Smooth muscle cell (in vitro differentiated cells): ENCODE results near the gene ANGPTL2. TPM values are rescaled to one million over a fixed set of nuclear protein-coding genes. Genes with fewer than 3 reads are reported as not detected.

Experiments
- DNase-seq: peaks from one replicate; lab custom pipeline; 2025; ENCODE audit not compliant: unreplicated experiment; lab: John Stamatoyannopoulos, UW
- H2AFZ ChIP-seq: fragments of 200-600 bp; sonication (generic); 2 replicates; pipeline ENCODE4 v1.6.0; 2016; ENCODE audit warnings: antibody characterized with exemption, low read depth, mild to moderate bottlenecking
- H3F3A ChIP-seq: fragments of 200-600 bp; sonication (generic); 2 replicates; pipeline ENCODE4 v1.6.0; 2017; ENCODE audit warnings: antibody characterized with exemption, low read depth
- H3K27ac ChIP-seq: fragments of 200-600 bp; sonication (generic); 2 replicates; pipeline ENCODE4 v1.5.1; 2016; ENCODE audit warnings: low read depth, mild to moderate bottlenecking
- H3K27me3 ChIP-seq: fragments of 200-600 bp; sonication (generic); 2 replicates; pipeline ENCODE4 v1.6.1; 2016; ENCODE audit warnings: low read depth, mild to moderate bottlenecking
- H3K36me3 ChIP-seq: fragments of 200-600 bp; sonication (generic); 2 replicates; pipeline ENCODE4 v1.5.1; 2016; ENCODE audit warnings: low read depth
- H3K4me1 ChIP-seq: fragments of 200-600 bp; sonication (generic); 2 replicates; pipeline ENCODE4 v1.5.1; 2016; ENCODE audit warnings: low read depth
- H3K4me2 ChIP-seq: fragments of 200-600 bp; sonication (generic); 2 replicates; pipeline ENCODE4 v1.6.0; 2016; ENCODE audit warnings: mild to moderate bottlenecking
- H3K4me3 ChIP-seq: fragments of 200-600 bp; sonication (generic); 2 replicates; pipeline ENCODE4 v1.5.1; 2016; ENCODE audit warnings: mild to moderate bottlenecking
- H3K79me2 ChIP-seq: fragments of 200-600 bp; sonication (generic); 2 replicates; pipeline ENCODE4 v1.6.0; 2016; ENCODE audit warnings: low read depth, mild to moderate bottlenecking
- H3K9ac ChIP-seq: fragments of 200-600 bp; sonication (generic); 2 replicates; pipeline ENCODE4 v1.6.0; 2016; ENCODE audit warnings: low read depth
- H3K9me3 ChIP-seq: fragments of 200-600 bp; sonication (generic); replicated peaks from 2 replicates; pipeline ENCODE4 v1.5.1; 2016; ENCODE audit warnings: low read depth
- H4K20me1 ChIP-seq: fragments of 200-600 bp; sonication (generic); 2 replicates; pipeline ENCODE4 v1.6.0; 2016; ENCODE audit warnings: low read depth
- WGBS: methylation state at CpG from one replicate; pipeline ENCODE4 v1.1.7; 2016; ENCODE audit warnings: low lambda C conversion rate; 5-methylcytosine and 5-hydroxymethylcytosine counted together
- polyA plus RNA-seq: library from polyadenylated mRNA; unstranded; fragments of >200 nt; fragmentation: Nextera tagmentation; extraction: Ambion mirVana; gene quantifications from 2 replicates; pipeline ENCODE4 v1.2.1, GENCODE V29; 2016
- total RNA-seq: library from RNA; depleted of rRNA; stranded (reverse); fragments of >200 nt; gene quantifications from 2 replicates; pipeline ENCODE4 v1.2.3, GENCODE V29; 2014
- TF ChIP-seq, protein P1 (sequence below): fragments of 200-600 bp; sonication (generic); IDR thresholded peaks from 2 replicates; pipeline ENCODE4 v1.5.1; 2017; ENCODE audit warnings: borderline replicate concordance, mild to moderate bottlenecking, antibody characterized with exemption; ENCODE audit not compliant: insufficient read depth, poor library complexity, severe bottlenecking

The ANGPTL2 gene
- total and polyA plus RNA-seq, 2 experiments from 2014 or later, result 16.1 to 18.7 TPM

DNA sequence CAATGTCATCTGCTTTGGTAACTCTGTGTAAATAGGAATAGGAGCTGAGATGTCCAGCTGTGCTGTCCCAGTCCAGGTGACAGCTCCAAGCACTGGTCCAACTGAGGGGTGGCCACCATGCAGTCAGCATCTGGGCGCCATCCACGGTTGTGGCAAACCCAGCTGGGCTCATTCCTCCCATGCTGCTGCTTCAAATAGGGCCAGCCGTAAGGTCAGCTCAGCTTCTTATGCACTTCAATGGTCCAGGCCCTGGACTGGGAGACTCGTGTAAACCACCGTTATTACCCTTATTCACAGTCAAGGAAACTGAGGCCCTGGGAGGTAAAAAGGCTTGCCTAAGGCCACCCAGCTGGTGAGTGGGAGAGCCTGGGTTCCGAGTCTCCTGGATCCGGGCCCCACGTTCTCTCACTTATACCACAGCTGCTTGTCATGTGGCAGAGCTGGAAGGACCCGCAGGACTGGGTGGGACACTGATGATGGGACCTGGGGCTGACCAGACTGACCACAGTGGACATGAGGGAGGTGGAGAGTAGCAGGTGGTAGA is 38.7 kb upstream of the ANGPTL2 start:
- H3K9me3 ChIP-seq, result no peaks in the 10 kb centered on the region
- no peak for DNase-seq
- H3F3A ChIP-seq, result peaks cover 3% of the 10 kb centered on the region
- H3K4me1 ChIP-seq, result peaks cover 19% of the 10 kb centered on the region
- H2AFZ ChIP-seq, result no peak overlapping the region
- H3K4me3 ChIP-seq, result no peak overlapping the region
- no peak overlapping the region for H3K9ac ChIP-seq
- WGBS, result 96% methylated on average over 9 of the region's 9 CpGs
- no peaks in the 10 kb centered on the region for H3K79me2 ChIP-seq
- TF ChIP-seq, protein P1, sequence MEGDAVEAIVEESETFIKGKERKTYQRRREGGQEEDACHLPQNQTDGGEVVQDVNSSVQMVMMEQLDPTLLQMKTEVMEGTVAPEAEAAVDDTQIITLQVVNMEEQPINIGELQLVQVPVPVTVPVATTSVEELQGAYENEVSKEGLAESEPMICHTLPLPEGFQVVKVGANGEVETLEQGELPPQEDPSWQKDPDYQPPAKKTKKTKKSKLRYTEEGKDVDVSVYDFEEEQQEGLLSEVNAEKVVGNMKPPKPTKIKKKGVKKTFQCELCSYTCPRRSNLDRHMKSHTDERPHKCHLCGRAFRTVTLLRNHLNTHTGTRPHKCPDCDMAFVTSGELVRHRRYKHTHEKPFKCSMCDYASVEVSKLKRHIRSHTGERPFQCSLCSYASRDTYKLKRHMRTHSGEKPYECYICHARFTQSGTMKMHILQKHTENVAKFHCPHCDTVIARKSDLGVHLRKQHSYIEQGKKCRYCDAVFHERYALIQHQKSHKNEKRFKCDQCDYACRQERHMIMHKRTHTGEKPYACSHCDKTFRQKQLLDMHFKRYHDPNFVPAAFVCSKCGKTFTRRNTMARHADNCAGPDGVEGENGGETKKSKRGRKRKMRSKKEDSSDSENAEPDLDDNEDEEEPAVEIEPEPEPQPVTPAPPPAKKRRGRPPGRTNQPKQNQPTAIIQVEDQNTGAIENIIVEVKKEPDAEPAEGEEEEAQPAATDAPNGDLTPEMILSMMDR, result no peak
- no peak overlapping the region for H3K27ac ChIP-seq
- no peak overlapping the region for H3K4me2 ChIP-seq
- H3K36me3 ChIP-seq, result no peaks in the 10 kb centered on the region
- H4K20me1 ChIP-seq, result no peaks in the 10 kb centered on the region
- no peaks in the 10 kb centered on the region for H3K27me3 ChIP-seq

DNA sequence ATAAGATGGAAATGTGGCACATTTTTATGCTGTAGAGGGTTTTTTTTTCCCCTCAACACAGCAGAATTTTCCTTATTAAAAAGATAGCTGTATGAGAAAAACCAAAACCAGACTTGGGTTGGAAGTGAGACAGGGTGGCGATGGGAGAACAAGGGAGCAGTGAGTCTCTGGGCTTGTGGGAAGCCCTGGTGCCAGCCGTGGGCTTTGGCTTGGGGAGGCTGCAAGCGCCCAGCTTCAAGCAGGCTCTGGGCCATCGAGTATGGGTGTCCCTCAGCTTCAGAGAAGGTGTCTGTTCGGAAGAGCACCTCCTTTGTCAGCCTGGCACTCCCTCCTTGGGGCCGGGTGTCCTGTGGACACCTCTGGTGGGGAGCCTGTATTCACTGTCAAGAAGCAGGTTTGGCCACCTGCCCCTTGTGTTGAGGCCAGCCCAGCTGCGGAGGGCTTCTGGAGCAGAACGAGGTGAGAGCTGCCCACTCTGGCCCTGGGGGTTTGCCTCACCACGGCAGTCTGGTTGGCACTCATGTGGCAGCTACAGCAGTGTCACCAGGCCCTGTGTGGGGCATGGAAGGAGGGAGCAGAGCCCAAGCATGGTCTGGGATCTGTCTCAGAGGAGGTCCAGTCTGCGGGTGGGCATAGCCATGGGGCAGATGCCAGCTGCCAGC is 37.6 kb upstream of the ANGPTL2 start:
- H4K20me1 ChIP-seq, result no peaks in the 10 kb centered on the region
- no peak overlapping the region for H3K4me2 ChIP-seq
- peak overlapping the region; percentile 48 for H3K9ac ChIP-seq
- peak overlapping the region; percentile 18 for H3K27ac ChIP-seq
- H3F3A ChIP-seq, result peaks cover 3% of the 10 kb centered on the region
- H3K36me3 ChIP-seq, result no peaks in the 10 kb centered on the region
- TF ChIP-seq, protein P1, result no peak
- no peak for DNase-seq
- H3K79me2 ChIP-seq, result no peaks in the 10 kb centered on the region
- peaks cover 15% of the 10 kb centered on the region for H3K4me1 ChIP-seq
- H3K9me3 ChIP-seq, result no peaks in the 10 kb centered on the region
- WGBS, result 88% methylated on average over 10 of the region's 10 CpGs
- no peak overlapping the region for H3K4me3 ChIP-seq
- H2AFZ ChIP-seq, result no peak overlapping the region
- H3K27me3 ChIP-seq, result no peaks in the 10 kb centered on the region

DNA sequence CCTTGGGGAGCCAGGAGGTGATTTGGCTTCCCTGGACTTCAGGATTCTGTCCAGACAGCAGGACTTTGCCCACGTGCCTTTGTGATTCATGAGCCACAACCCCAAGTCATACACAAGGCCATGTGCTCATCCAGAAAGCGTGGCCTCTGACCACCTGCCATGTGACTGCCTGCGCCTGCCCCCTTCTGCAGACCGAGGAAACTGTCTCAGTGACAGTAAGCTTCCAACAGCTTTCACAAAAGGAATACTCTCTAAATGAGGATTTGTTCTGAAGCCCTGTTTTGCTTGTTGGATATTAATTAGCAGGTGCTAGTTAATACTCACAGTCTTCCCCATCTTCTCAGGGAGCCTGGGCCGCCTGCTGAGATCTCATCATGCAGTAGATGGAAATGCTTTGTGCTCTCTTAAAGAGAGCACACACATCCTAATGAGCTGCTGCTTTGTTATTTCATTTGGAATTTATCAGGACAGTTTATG is 36.9 kb upstream of the ANGPTL2 start:
- Histone ChIP-seq H3F3A (peaks cover 3% of the 10 kb centered on the region), H3K27ac (peak overlapping the region; percentile 18), H3K4me1 (peaks cover 13% of the 10 kb centered on the region), H2AFZ (no peak overlapping the region), H4K20me1 (no peaks in the 10 kb centered on the region), H3K9ac (peak overlapping the region; percentile 48), H3K4me3 (no peak overlapping the region), H3K9me3 (no peaks in the 10 kb centered on the region), H3K27me3 (no peaks in the 10 kb centered on the region), H3K4me2 (no peak overlapping the region), H3K36me3 (no peaks in the 10 kb centered on the region), H3K79me2 (no peaks in the 10 kb centered on the region)
- no peak for DNase-seq
- 21% methylated on average over 5 of the region's 5 CpGs for WGBS
- TF ChIP-seq, protein P1, result peak; percentile 29
